ENCODE results near the gene HSD17B11.
A peak's percentile ranks its signal among the peaks of the same experiment; 100 is the strongest.
"Not testable (repeated sequence)": the region's sequence is repeated elsewhere in the genome, so short reads cannot be mapped to it uniquely, and the experiment has no call there.

The HSD17B11 gene

DNA sequence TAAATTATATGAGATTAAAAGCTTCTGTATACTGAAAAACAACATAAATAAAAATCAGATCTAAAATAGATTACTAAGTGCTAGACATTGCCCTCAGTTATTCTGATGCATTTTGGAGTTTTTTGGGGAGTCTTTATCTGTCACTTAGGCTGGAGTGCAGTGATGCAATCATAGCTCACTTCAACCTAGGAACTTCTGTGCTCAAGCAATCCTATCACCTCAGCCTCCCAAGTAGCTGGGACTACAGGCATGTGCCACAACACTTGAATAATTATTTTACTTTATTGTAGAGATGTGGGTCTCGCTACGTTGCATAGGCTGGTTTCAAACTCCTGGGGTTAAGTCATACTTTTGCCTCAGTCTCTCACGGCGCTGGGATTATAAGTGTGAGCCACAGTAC, 31.7 kb downstream of the HSD17B11 start:
- DNase-seq (ENCODE audit: extremely low read depth, low read depth): no peak

DNA sequence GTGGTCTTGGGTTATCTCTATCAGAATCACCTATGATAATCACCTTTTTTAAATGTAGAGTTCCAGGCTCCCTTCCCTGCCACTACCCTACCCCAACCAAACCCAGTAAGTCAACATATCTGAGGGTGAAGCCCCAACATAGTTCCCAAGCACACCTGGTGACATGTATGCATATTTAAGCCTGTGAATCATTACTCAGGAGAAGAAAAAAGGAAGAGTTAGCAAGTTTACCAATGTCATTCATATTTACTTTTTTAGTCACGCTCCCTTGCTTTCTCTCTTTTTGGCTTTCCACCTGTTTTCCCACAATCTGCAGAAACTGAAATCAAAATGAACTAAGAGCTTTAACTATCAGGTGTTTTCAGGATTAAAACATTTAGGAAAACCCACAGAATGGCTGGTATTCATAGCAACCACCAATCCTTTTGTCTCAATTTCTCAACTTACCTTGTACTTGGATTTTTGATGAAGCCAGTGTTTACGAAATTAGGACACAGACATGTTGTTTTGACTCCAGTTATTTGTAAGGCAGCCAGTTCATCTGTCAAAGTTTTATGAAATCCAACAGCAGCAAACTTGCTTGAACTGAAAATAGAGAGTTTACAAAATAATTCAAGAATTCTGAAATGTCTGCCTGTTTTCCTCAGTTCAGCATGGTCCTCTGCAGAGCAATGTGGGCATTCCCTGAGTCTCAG, 34.0 kb downstream of the HSD17B11 start:
- DNase-seq (ENCODE audit: extremely low read depth, low read depth): no peak
- no peak overlapping the region for H3K4me3 ChIP-seq (replicated peaks; ENCODE audit: low read depth, low read length)
- TF ChIP-seq, protein P1, sequence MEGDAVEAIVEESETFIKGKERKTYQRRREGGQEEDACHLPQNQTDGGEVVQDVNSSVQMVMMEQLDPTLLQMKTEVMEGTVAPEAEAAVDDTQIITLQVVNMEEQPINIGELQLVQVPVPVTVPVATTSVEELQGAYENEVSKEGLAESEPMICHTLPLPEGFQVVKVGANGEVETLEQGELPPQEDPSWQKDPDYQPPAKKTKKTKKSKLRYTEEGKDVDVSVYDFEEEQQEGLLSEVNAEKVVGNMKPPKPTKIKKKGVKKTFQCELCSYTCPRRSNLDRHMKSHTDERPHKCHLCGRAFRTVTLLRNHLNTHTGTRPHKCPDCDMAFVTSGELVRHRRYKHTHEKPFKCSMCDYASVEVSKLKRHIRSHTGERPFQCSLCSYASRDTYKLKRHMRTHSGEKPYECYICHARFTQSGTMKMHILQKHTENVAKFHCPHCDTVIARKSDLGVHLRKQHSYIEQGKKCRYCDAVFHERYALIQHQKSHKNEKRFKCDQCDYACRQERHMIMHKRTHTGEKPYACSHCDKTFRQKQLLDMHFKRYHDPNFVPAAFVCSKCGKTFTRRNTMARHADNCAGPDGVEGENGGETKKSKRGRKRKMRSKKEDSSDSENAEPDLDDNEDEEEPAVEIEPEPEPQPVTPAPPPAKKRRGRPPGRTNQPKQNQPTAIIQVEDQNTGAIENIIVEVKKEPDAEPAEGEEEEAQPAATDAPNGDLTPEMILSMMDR (IDR thresholded peaks at IDR 0.05; ENCODE audit: low read depth, low read length, missing control alignments): no peak

More for the DNA sequence above, 31.7 kb downstream of the HSD17B11 start:
- H3K4me3 ChIP-seq (replicated peaks; ENCODE audit: low read depth, low read length): no peak overlapping the region
- TF ChIP-seq, protein P1 (IDR thresholded peaks at IDR 0.05; ENCODE audit: low read depth, low read length, missing control alignments): no peak

DNA sequence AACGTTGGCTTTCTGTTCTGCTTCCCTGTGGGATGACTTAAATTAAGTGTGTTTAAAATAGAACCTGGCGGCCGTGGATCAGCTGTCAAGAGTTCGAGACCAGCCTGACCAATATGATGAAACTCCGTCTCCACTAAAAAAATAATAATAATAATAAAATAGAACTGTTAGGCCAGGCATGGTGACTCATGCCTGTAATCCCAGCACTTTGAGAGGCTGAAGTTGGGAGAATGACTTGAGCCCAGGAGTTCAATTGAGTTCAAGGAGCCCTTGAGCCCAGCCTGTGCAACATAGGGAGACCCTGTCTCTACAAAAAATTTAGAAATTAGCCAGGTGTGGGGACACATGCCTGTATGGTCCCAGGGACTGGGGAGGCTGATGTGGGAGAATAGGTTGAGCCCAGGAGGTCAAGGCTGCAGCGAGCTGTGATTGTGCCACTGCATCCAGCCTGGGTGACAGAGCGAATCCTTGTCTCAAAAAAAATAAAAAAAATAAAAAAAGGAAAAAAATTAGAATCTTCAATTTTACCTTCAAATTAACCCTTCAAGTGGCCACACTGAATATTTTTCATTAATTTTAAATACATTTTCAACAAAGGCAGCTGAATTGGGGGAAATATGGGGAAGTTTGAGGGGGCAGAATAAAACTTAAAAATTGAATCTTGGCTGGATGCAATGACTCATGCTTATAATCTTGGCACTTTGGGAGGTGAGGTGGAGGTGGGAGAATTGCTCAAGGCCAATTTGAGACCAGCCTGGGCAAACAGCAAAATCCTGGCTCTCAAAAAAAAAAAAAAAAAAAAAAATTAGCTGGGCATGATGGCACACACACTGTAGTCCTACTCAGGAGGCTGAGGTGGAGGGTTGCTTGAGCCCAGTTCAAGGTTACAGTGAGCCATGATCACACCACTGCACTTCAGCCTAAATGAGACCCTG, 36.6 kb downstream of the HSD17B11 start:
- TF ChIP-seq, protein P1 (IDR thresholded peaks at IDR 0.05; ENCODE audit: low read depth, low read length, missing control alignments): no peak
- DNase-seq (ENCODE audit: extremely low read depth, low read depth): no peak
- H3K4me3 ChIP-seq (replicated peaks; ENCODE audit: low read depth, low read length): no peak overlapping the region

DNA sequence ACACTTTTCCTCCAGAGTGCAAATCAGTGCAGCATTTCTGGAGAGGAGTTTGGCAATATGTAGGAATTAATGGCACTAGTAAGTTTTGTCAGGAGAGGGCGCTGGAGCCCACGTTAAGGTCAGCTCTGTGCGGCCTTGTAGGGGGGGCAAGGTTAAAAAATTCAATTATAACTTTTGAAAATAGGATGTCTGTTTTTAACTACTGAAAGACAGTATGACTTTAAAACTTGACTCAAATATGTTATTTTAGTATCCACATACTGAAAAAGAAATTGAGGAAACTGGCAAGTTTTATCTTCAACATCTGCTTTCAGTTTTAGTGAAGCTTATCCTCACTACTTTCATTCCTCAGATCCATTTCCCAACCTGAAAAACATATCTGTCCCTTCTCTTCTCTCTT, 37.4 kb downstream of the HSD17B11 start:
- TF ChIP-seq, protein P1 (IDR thresholded peaks at IDR 0.05; ENCODE audit: low read depth, low read length, missing control alignments): peak; percentile 52
- H3K4me3 ChIP-seq (replicated peaks; ENCODE audit: low read depth, low read length): no peak overlapping the region
- DNase-seq (ENCODE audit: extremely low read depth, low read depth): peak; percentile 15

DNA sequence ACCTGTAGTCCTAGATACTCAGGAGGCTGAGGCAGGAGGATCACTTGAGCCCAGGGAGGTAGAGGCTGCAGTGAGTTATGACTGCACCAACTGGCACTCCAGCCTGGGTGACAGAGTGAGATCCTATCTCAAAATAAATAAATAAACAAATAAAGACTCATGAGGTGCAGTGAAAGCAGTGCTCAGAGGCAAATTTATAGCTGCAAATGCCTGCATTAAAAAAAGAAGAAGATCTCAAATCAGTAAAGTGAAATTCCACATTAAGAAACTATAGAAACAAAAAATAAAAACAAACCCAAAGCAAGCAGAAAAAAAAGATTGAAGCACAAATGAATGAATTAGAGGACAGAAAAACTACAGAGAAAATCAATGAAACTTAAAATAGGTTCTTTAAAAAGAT, 45.8 kb downstream of the HSD17B11 start:
- TF ChIP-seq, protein P1 (IDR thresholded peaks at IDR 0.05; ENCODE audit: low read depth, low read length, missing control alignments): no peak
- no peak overlapping the region for H3K4me3 ChIP-seq (replicated peaks; ENCODE audit: low read depth, low read length)
- DNase-seq (ENCODE audit: extremely low read depth, low read depth): no peak

DNA sequence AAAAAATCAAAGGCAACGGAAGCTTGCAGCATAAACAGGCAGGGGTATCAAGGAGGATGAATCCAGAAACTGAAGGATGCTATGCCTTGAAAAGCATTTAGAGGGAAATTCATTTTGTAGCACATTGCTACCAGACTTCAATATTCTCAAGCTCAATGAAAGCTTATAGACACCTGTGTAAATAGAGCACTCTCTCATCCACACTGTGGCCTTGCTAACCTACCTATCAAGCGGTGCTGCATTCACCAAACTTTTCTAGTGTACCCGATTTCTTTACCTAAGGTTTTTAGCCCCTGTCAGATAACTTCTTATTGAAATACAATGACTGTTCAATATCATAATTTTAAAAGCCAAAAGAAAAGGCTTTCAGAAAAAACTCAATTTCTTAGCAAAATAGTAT, 48.1 kb downstream of the HSD17B11 start:
- no peak overlapping the region for H3K4me3 ChIP-seq (replicated peaks; ENCODE audit: low read depth, low read length)
- TF ChIP-seq, protein P1 (IDR thresholded peaks at IDR 0.05; ENCODE audit: low read depth, low read length, missing control alignments): no peak
- no peak for DNase-seq (ENCODE audit: extremely low read depth, low read depth)

DNA sequence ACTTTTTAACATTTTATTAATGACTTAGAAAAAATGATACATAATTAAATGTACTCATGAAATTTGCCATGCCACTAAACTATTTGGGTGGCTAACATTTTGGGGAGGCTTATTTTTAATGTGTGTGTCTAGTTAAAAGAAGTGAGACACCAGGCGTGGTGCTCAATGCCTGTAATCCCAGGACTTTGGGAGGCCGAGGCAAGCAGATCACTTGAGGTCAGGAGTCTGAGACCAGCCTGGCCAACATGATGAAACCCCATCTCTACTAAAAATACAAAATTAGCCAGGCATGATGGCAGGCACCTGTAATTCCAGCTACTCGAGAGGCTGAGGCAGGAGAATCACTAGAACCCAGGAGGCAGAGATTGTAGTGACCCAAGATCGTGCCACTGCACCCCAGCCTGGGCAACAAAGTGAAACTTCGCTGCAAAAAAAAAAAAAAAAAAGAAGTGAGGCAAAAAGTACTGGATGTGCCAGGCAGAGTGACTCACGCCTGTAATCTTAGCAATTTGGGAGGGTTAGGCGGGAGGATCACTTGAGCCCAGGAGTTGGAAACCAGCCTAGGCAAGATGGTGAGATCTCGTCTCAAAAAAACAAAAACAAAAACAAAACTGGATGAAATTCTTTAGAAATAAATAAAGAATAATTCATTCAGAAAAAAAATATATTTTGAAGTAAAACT, 48.9 kb downstream of the HSD17B11 start:
- H3K4me3 ChIP-seq (replicated peaks; ENCODE audit: low read depth, low read length); DNase-seq (ENCODE audit: extremely low read depth, low read depth): not testable (repeated sequence)

All from HFF-Myc (cell line).